K562 (cell line): ENCODE data around the gene SNX4. TPM values are rescaled to one million over a fixed set of nuclear protein-coding genes. Genes with fewer than 3 reads are reported as not detected.

ENCODE experiments used
- ATAC-seq: fragments of 200-7000 bp; cut with Tn5 transposase; 3 replicates; pipeline ENCODE4 v1.9.1; 2020; ENCODE audit warnings: moderate library complexity
- BruUV-seq: library from RNA; stranded (reverse); fragments of 400-500 nt; replicated peaks from 2 replicates; lab custom pipeline; 2021; lab: Mats Ljungman, UMichigan
- CTCF ChIA-PET: fragments of 300-600 bp; formaldehyde crosslinking; extraction: SDS; loops from one replicate; lab custom pipeline; 2021; ENCODE audit warnings: low intra/inter-chr PET ratio; lab: Yijun Ruan, JAX
- POLR2A ChIA-PET: fragments of 300-600, 350-650 bp; sonication (Branson Sonifier 250); formaldehyde crosslinking; extraction: SDS; loops from one replicate; lab custom pipeline; 2021; ENCODE audit warnings: antibody characterized with exemption, inconsistent platforms; lab: Yijun Ruan, JAX
- DNase-seq, 4 experiments: peaks; one replicate each; pipeline versions ENCODE4 v3.0.0 to v3.0.0-alpha.2; 2011 to 2018; ENCODE audit warnings: low spot score in 3 of 4, mixed read lengths in 3 of 4; ENCODE audit errors: extremely low read depth in 1 of 4
- FAIRE-seq: peaks from 2 replicates; lab custom pipeline; 2011; peaks lifted over from hg19 to GRCh38; lab: Jason Lieb, UNC
- H2AFZ ChIP-seq: 2 replicates; pipeline ENCODE4 v1.6.0; 2011; ENCODE audit warnings: low read depth, low read length, control low read depth, inconsistent platforms
- H3K27ac ChIP-seq: fragments of 200-600 bp; 3 replicates; pipeline ENCODE4 v1.8.0; 2011; ENCODE audit warnings: low read depth, mild to moderate bottlenecking, control low read depth, inconsistent platforms, low read length, moderate library complexity, mixed read lengths; ENCODE audit errors: extremely low read depth
- H3K27me3 ChIP-seq, 2 experiments: fragments of 300-600 bp in 1 of 2; 2 replicates in 1 of 2; 3 replicates in 1 of 2; pipeline versions ENCODE4 v1.6.0 to v1.8.0; 2011; ENCODE audit warnings: inconsistent platforms in 2 of 2, low read length in 2 of 2, mild to moderate bottlenecking in 1 of 2, mixed read lengths in 1 of 2, moderate library complexity in 1 of 2; ENCODE audit not compliant: control insufficient read depth in 2 of 2, insufficient read depth in 2 of 2
- H3K36me3 ChIP-seq: fragments of 300-600 bp; 3 replicates; pipeline ENCODE4 v1.8.0; 2011; ENCODE audit warnings: mild to moderate bottlenecking, low read length, inconsistent platforms; ENCODE audit not compliant: control insufficient read depth, insufficient read depth
- H3K4me1 ChIP-seq, 2 experiments: fragments of 200-600 bp in 1 of 2; replicated peaks in 1 of 2; 2 replicates in 1 of 2; 3 replicates in 1 of 2; pipeline versions ENCODE4 v1.5.1 to v1.8.0; 2011; ENCODE audit warnings: inconsistent platforms in 2 of 2, low read length in 2 of 2, mild to moderate bottlenecking in 1 of 2, mixed read lengths in 1 of 2, moderate library complexity in 1 of 2; ENCODE audit not compliant: control insufficient read depth in 2 of 2, insufficient read depth in 2 of 2
- H3K4me2 ChIP-seq: 2 replicates; pipeline ENCODE4 v1.6.1; 2011; ENCODE audit warnings: low read length, control low read depth, inconsistent platforms, mixed read lengths; ENCODE audit not compliant: insufficient read depth
- H3K4me3 ChIP-seq: fragments of 200-600 bp; sonication (generic), shearing (Covaris generic); 2 replicates; pipeline ENCODE4 v1.5.1; 2016; ENCODE audit warnings: control low read depth, inconsistent platforms
- H3K79me2 ChIP-seq: fragments of 200-600 bp; 3 replicates; pipeline ENCODE4 v1.8.0; 2011; ENCODE audit warnings: low read length, inconsistent platforms; ENCODE audit not compliant: control insufficient read depth, insufficient read depth
- H3K9ac ChIP-seq, 2 experiments: 2 replicates each; pipeline versions ENCODE4 v1.6.0 to v1.6.1; 2011; ENCODE audit warnings: low read depth in 2 of 2, low read length in 2 of 2, control low read depth in 1 of 2, inconsistent platforms in 1 of 2, mild to moderate bottlenecking in 1 of 2, mixed read lengths in 1 of 2; ENCODE audit not compliant: insufficient read depth in 1 of 2
- H3K9me1 ChIP-seq: one replicate; pipeline ENCODE4 v1.6.0; 2011; ENCODE audit warnings: inconsistent platforms, mild to moderate bottlenecking, low read length, moderate library complexity; ENCODE audit not compliant: control insufficient read depth, insufficient read depth
- H3K9me3 ChIP-seq: replicated peaks from 2 replicates; pipeline ENCODE4 v1.5.1; 2011; ENCODE audit warnings: low read depth, low read length, inconsistent platforms; ENCODE audit not compliant: control insufficient read depth, insufficient read depth
- H4K20me1 ChIP-seq: replicated peaks from 2 replicates; pipeline ENCODE4 v1.6.1; 2011; ENCODE audit warnings: low read length, inconsistent platforms, mixed read lengths; ENCODE audit not compliant: control insufficient read depth, insufficient read depth
- CBFA2T3 ChIP-seq: fragments of 450-650 bp; IDR thresholded peaks from 2 replicates; pipeline ENCODE4 v1.6.1; 2017
- FOXJ3 ChIP-seq: sonication (generic); formaldehyde crosslinking; IDR thresholded peaks from 2 replicates; pipeline ENCODE4 v1.4.0; 2020; ENCODE audit warnings: mild to moderate bottlenecking, missing genetic modification reagents
- GATA2 ChIP-seq: sonication (generic); formaldehyde crosslinking; IDR thresholded peaks from 2 replicates; pipeline ENCODE4 v1.4.0; 2020; ENCODE audit warnings: mild to moderate bottlenecking, missing genetic modification reagents
- HDAC3 ChIP-seq: fragments of 450-650 bp; IDR thresholded peaks from 2 replicates; pipeline ENCODE4 v1.6.1; 2018; ENCODE audit warnings: borderline replicate concordance, mild to moderate bottlenecking, moderate library complexity; ENCODE audit not compliant: partially characterized antibody
- HDGF ChIP-seq: fragments of 450-650 bp; IDR thresholded peaks from 2 replicates; pipeline ENCODE4 v1.6.1; 2016
- IRF2 ChIP-seq: sonication (generic); formaldehyde crosslinking; IDR thresholded peaks from 2 replicates; pipeline ENCODE4 v1.8.1; 2022; ENCODE audit warnings: mild to moderate bottlenecking, missing genetic modification reagents
- NCOA2 ChIP-seq, 2 experiments: fragments of 450-650 bp; IDR thresholded peaks; 2 replicates each; pipeline ENCODE4 v1.6.1; 2018; ENCODE audit warnings: mild to moderate bottlenecking in 2 of 2, moderate library complexity in 1 of 2; ENCODE audit not compliant: partially characterized antibody in 2 of 2
- POLR2H ChIP-seq: IDR thresholded peaks from 2 replicates; pipeline ENCODE4 v1.6.1; 2016; ENCODE audit warnings: missing genetic modification characterization, low read depth, mild to moderate bottlenecking, control low read depth, missing compliant biosample characterization, moderate library complexity
- RBM14 ChIP-seq: fragments of 200-400 bp; formaldehyde crosslinking; IDR thresholded peaks from 2 replicates; pipeline ENCODE4 v1.6.1; 2018; ENCODE audit warnings: low read depth, mild to moderate bottlenecking, low read length, moderate library complexity, borderline replicate concordance; ENCODE audit not compliant: insufficient read depth
- ZC3H11A ChIP-seq: IDR thresholded peaks from 2 replicates; pipeline ENCODE4 v1.6.1; 2012; ENCODE audit warnings: low read depth, low read length, improper control_type of control experiment
- ZNF23 ChIP-seq: fragments of 250-450 bp; sonication (Bioruptor Pico); IDR thresholded peaks from 2 replicates; pipeline ENCODE4 v1.4.0; 2020; ENCODE audit warnings: mild to moderate bottlenecking
- ZNF282 ChIP-seq: sonication (generic); formaldehyde crosslinking; IDR thresholded peaks from 2 replicates; pipeline ENCODE4 v1.8.1; 2023; ENCODE audit warnings: missing genetic modification reagents
- WGBS: fragments of 100-300 bp; shearing (Covaris generic); methylation state at CpG from one replicate; pipeline ENCODE4 v1.1.6; 2016; ENCODE audit warnings: low coverage, mixed read lengths; ENCODE audit not compliant: insufficient coverage; ENCODE audit errors: missing lambda C conversion rate; 5-methylcytosine and 5-hydroxymethylcytosine counted together
- in situ Hi-C: fragments of 300-500 bp; cut with MboI; formaldehyde crosslinking; loops from 4 replicates; pipeline ENCODE4 v1.15.0; 2018; ENCODE audit warnings: inconsistent platforms, mixed read lengths
- intact Hi-C: fragments of 100-400 bp; cut with micrococcal nuclease; formaldehyde crosslinking; loops from 2 replicates; pipeline ENCODE4 v1.14.2; 2022
- polyA plus RNA-seq, 8 experiments: library from polyadenylated mRNA; depleted of rRNA in 4 of 8; stranded (reverse) in 5 of 8; unstranded in 3 of 8; fragments of >200 nt; fragmentation: Nextera tagmentation in 2 of 8; fragmentation: Illumina TruSeq in 1 of 8; extraction: Ambion mirVana in 2 of 8; extraction: Trizol in 1 of 8; gene quantifications; 2 replicates each; pipeline versions ENCODE4 v1.2.1 to v1.2.3, GENCODE V29; 2011 to 2014; ENCODE audit warnings: inconsistent platforms in 1 of 8, missing spikeins in 1 of 8
- total RNA-seq, 7 experiments: library from RNA; depleted of rRNA in 6 of 7; stranded (reverse); fragments of >200 nt in 6 of 7; fragmentation: Illumina TruSeq in 2 of 7; extraction: Trizol in 2 of 7; gene quantifications; 2 replicates each; pipeline versions ENCODE4 v1.2.1 to v1.2.3, GENCODE V29; 2011 to 2021; ENCODE audit warnings: low replicate concordance in 1 of 7
- TF ChIP-seq, protein P1 (sequence below), 2 experiments: fragments of 450-650 bp in 1 of 2; sonication (generic) in 1 of 2; formaldehyde crosslinking in 1 of 2; IDR thresholded peaks; 2 replicates each; pipeline versions ENCODE4 v1.7.1 to v1.9.0; 2016 to 2022; ENCODE audit warnings: inconsistent platforms in 1 of 2, mild to moderate bottlenecking in 1 of 2, missing genetic modification reagents in 1 of 2
- TF ChIP-seq, protein P2 (sequence below): fragments of 200-800 bp; sonication (Bioruptor generic); IDR thresholded peaks from 2 replicates; pipeline ENCODE4 v1.6.1; 2017; ENCODE audit warnings: missing genetic modification characterization, missing compliant biosample characterization

The SNX4 gene
- total and polyA plus RNA-seq, 9 of the 15 experiments (the other 6 are each of a cell fraction or from before 2014, with no cell fraction given): 11.4 to 40.3 (median 30.0) TPM

DNA sequence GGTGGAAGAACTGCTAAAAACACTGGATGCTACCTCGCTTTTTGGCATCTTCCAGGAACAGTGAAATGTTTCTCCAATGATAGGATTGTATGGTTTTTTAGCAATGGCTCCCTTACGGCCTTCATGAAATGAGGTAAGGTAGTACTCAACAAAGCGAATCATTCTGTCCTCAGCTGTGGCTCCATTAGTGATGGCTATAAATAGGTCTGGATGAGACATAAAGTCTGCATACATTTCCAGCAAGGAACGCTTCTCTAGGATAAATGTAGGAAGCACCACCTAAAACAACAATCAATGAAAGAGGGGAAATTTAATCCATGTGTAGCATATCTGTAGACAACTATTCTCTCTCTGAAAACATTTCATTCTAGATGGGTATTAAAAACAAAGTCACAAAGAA, 32.4 kb upstream of the SNX4 start:
- Histone ChIP-seq H3K36me3 (0 out of 3 replicates have a peak, but pooled peaks cover 2% of the 10 kb centered on the region), H3K4me1 (no peaks in the 10 kb centered on the region), H3K9ac (no peak overlapping the region), H2AFZ (no peak overlapping the region), H3K4me3 (no peak overlapping the region), H3K79me2 (no peaks in the 10 kb centered on the region), H3K9me3 (no peaks in the 10 kb centered on the region), H3K4me2 (no peak overlapping the region), H3K27me3 (no peaks in the 10 kb centered on the region), H3K27ac (no peak overlapping the region), H4K20me1 (no peaks in the 10 kb centered on the region), H3K9me1 (no peaks in the 10 kb centered on the region)
- POLR2A ChIA-PET: no interaction called here
- in situ Hi-C loops (no loop called here), intact Hi-C loops (no loop called here)
- 82% methylated on average over 4 of the region's 4 CpGs for WGBS
- BruUV-seq: no TSS peak
- FAIRE-seq: no peak
- DNase-seq: no peak
- CTCF ChIA-PET: no interaction called here
- ATAC-seq: no peak
- TF ChIP-seq ZNF23 (CRISPR knock-in tag): no peak
- no peak for TF ChIP-seq ZNF282 (CRISPR knock-in tag)
- TF ChIP-seq HDGF: no peak
- TF ChIP-seq ZC3H11A: no peak
- TF ChIP-seq POLR2H (tag): no peak
- TF ChIP-seq, protein P1, sequence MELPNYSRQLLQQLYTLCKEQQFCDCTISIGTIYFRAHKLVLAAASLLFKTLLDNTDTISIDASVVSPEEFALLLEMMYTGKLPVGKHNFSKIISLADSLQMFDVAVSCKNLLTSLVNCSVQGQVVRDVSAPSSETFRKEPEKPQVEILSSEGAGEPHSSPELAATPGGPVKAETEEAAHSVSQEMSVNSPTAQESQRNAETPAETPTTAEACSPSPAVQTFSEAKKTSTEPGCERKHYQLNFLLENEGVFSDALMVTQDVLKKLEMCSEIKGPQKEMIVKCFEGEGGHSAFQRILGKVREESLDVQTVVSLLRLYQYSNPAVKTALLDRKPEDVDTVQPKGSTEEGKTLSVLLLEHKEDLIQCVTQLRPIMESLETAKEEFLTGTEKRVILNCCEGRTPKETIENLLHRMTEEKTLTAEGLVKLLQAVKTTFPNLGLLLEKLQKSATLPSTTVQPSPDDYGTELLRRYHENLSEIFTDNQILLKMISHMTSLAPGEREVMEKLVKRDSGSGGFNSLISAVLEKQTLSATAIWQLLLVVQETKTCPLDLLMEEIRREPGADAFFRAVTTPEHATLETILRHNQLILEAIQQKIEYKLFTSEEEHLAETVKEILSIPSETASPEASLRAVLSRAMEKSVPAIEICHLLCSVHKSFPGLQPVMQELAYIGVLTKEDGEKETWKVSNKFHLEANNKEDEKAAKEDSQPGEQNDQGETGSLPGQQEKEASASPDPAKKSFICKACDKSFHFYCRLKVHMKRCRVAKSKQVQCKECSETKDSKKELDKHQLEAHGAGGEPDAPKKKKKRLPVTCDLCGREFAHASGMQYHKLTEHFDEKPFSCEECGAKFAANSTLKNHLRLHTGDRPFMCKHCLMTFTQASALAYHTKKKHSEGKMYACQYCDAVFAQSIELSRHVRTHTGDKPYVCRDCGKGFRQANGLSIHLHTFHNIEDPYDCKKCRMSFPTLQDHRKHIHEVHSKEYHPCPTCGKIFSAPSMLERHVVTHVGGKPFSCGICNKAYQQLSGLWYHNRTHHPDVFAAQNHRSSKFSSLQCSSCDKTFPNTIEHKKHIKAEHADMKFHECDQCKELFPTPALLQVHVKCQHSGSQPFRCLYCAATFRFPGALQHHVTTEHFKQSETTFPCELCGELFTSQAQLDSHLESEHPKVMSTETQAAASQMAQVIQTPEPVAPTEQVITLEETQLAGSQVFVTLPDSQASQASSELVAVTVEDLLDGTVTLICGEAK (IDR thresholded peaks at IDR 0.05): no peak
- TF ChIP-seq, protein P1 (CRISPR knock-in tag; IDR thresholded peaks at IDR 0.05): no peak
- TF ChIP-seq CBFA2T3: no peak
- no peak for TF ChIP-seq RBM14
- TF ChIP-seq FOXJ3: no peak
- no peak for TF ChIP-seq GATA2 (CRISPR knock-in tag)
- TF ChIP-seq, protein P2, sequence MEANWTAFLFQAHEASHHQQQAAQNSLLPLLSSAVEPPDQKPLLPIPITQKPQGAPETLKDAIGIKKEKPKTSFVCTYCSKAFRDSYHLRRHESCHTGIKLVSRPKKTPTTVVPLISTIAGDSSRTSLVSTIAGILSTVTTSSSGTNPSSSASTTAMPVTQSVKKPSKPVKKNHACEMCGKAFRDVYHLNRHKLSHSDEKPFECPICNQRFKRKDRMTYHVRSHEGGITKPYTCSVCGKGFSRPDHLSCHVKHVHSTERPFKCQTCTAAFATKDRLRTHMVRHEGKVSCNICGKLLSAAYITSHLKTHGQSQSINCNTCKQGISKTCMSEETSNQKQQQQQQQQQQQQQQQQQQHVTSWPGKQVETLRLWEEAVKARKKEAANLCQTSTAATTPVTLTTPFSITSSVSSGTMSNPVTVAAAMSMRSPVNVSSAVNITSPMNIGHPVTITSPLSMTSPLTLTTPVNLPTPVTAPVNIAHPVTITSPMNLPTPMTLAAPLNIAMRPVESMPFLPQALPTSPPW: no peak
- TF ChIP-seq NCOA2 (IDR thresholded peaks at IDR 0.05; ENCODE audit: partially characterized antibody in 2 of 2): no peak
- no peak for TF ChIP-seq HDAC3
- TF ChIP-seq IRF2 (CRISPR knock-in tag): no peak
